GM18867 (cell line): ENCODE results near the gene SLCO2B1.
"Not testable (repeated sequence)": the region's sequence is repeated elsewhere in the genome, so short reads cannot be mapped to it uniquely, and the experiment has no call there.

Source experiments
- ATAC-seq: cut with Tn5 transposase; IDR thresholded peaks from one replicate; pipeline ENCODE4 v1.9.1; 2021; ENCODE audit warnings: mild to moderate bottlenecking, moderate library complexity; ENCODE audit not compliant: unreplicated experiment

Gene SLCO2B1

GRCh38 chr11:75150879-75151278, at the start of gene SLCO2B1:
Gene SLCO2B1, plus strand, starts transcription at chr11:75151107. Its CDS starts 275 bp downstream, at chr11:75151382.
- ATAC-seq: no peak

GRCh38 chr11:75101424-75102128, 49.3 kb upstream of the SLCO2B1 start:
- ATAC-seq: no peak

- ATAC-seq: no peak
These were observed 47.4 kb upstream of the SLCO2B1 start for GRCh38 chr11:75103380-75104026.

GRCh38 chr11:75105462-75105925, 45.4 kb upstream of the SLCO2B1 start:
- ATAC-seq: no peak

GRCh38 chr11:75105967-75106681, 44.8 kb upstream of the SLCO2B1 start:
- ATAC-seq: not testable (repeated sequence)

- no peak for ATAC-seq
These were observed 43.7 kb upstream of the SLCO2B1 start for GRCh38 chr11:75107187-75107586.

GRCh38 chr11:75112200-75112599, 38.7 kb upstream of the SLCO2B1 start:
- no peak for ATAC-seq

GRCh38 chr11:75113030-75113429, 37.9 kb upstream of the SLCO2B1 start:
- no peak for ATAC-seq

- ATAC-seq: no peak
These were observed 36.4 kb upstream of the SLCO2B1 start for GRCh38 chr11:75114465-75114864.

- ATAC-seq: no peak
These were observed 32.3 kb upstream of the SLCO2B1 start for GRCh38 chr11:75118577-75118976.

GRCh38 chr11:75126564-75126963, 24.3 kb upstream of the SLCO2B1 start:
- ATAC-seq: no peak

GRCh38 chr11:75132080-75132479, 18.8 kb upstream of the SLCO2B1 start:
- ATAC-seq: no peak

GRCh38 chr11:75133976-75134375, 16.9 kb upstream of the SLCO2B1 start:
- no peak for ATAC-seq

GRCh38 chr11:75135021-75135650, 15.8 kb upstream of the SLCO2B1 start:
- ATAC-seq: no peak

- no peak for ATAC-seq
These were observed 15.3 kb upstream of the SLCO2B1 start for GRCh38 chr11:75135651-75136050.

GRCh38 chr11:75140269-75141138, 10.4 kb upstream of the SLCO2B1 start:
- ATAC-seq: no peak

- ATAC-seq: no peak
These were observed 9.7 kb upstream of the SLCO2B1 start for GRCh38 chr11:75141166-75141565.

- no peak for ATAC-seq
These were observed 8.0 kb upstream of the SLCO2B1 start for GRCh38 chr11:75142714-75143419.

GRCh38 chr11:75143420-75143731, 7.5 kb upstream of the SLCO2B1 start:
- no peak for ATAC-seq

- no peak for ATAC-seq
These were observed 6.2 kb upstream of the SLCO2B1 start for GRCh38 chr11:75144716-75145014.
